ENCODE results near the gene ALDH8A1.

The ALDH8A1 gene

GRCh38 chr6:134949927-134950326 is at the start of gene ALDH8A1:
Gene ALDH8A1, minus strand, starts transcription at chr6:134950101. Its CDS starts 48 bp downstream, at chr6:134950053.
- TF ChIP-seq CTCF (IDR thresholded peaks at IDR 0.05) = no peak
- DNase-seq (ENCODE audit: low spot score) = no peak
- no peak within 1 kb of the TSS for H3K27ac ChIP-seq
- no peak within 1 kb of the TSS for H3K4me3 ChIP-seq

- H3K4me3 ChIP-seq = no peak overlapping the region
- H3K27ac ChIP-seq = no peak overlapping the region
- TF ChIP-seq CTCF (IDR thresholded peaks at IDR 0.05) = no peak
- DNase-seq (ENCODE audit: low spot score) = no peak
Measured at GRCh38 chr6:134999107-134999506, 49.2 kb upstream of the ALDH8A1 start.

GRCh38 chr6:134997133-134997995 is 47.5 kb upstream of the ALDH8A1 start:
- TF ChIP-seq CTCF (IDR thresholded peaks at IDR 0.05) = no peak
- H3K27ac ChIP-seq = no peak overlapping the region
- no peak for DNase-seq (ENCODE audit: low spot score)

GRCh38 chr6:134995536-134995935 is 45.6 kb upstream of the ALDH8A1 start:
- no peak for TF ChIP-seq CTCF (IDR thresholded peaks at IDR 0.05)
- Histone ChIP-seq H3K27ac (no peak overlapping the region), H3K4me3 (no peak overlapping the region)
- DNase-seq (ENCODE audit: low spot score) = no peak

More at GRCh38 chr6:134997133-134997995, 47.5 kb upstream of the ALDH8A1 start:
- H3K4me3 ChIP-seq = no peak overlapping the region

- DNase-seq (ENCODE audit: low spot score) = no peak
- TF ChIP-seq CTCF (IDR thresholded peaks at IDR 0.05) = no peak
- no peak overlapping the region for H3K27ac ChIP-seq
- no peak overlapping the region for H3K4me3 ChIP-seq
Measured at GRCh38 chr6:134994431-134994830, 44.5 kb upstream of the ALDH8A1 start.

GRCh38 chr6:134992155-134992554 is 42.3 kb upstream of the ALDH8A1 start:
- Histone ChIP-seq H3K27ac (no peak overlapping the region), H3K4me3 (no peak overlapping the region)
- no peak for TF ChIP-seq CTCF (IDR thresholded peaks at IDR 0.05)
- DNase-seq (ENCODE audit: low spot score) = no peak

GRCh38 chr6:134990262-134990661 is 40.4 kb upstream of the ALDH8A1 start:
- H3K27ac ChIP-seq = no peak overlapping the region
- no peak for DNase-seq (ENCODE audit: low spot score)
- H3K4me3 ChIP-seq = no peak overlapping the region
- no peak for TF ChIP-seq CTCF (IDR thresholded peaks at IDR 0.05)

Data from coronary artery (tissue), 2 donors.